HL-60 (cell line): ENCODE data around the gene CANX.

ENCODE experiments used
- DNase-seq, 2 experiments: peaks; one replicate each; pipeline ENCODE4 v3.0.0-alpha.2; 2010 to 2020; ENCODE audit warnings: low read depth in 1 of 2, low spot score in 1 of 2
- H3K27ac ChIP-seq: fragments of 250-450 bp; sonication (Bioruptor Pico); replicated peaks from 2 replicates; pipeline ENCODE4 v1.5.1; 2020; ENCODE audit warnings: mild to moderate bottlenecking, moderate library complexity
- H3K27me3 ChIP-seq: fragments of 250-450 bp; sonication (Bioruptor Pico); 2 replicates; pipeline ENCODE4 v1.5.1; 2021; ENCODE audit warnings: mild to moderate bottlenecking, moderate library complexity; ENCODE audit not compliant: insufficient read depth, poor library complexity, severe bottlenecking
- H3K4me3 ChIP-seq: replicated peaks from 2 replicates; pipeline ENCODE4 v1.5.1; 2011; ENCODE audit warnings: mild to moderate bottlenecking, control low read depth, low read length; ENCODE audit not compliant: insufficient read depth
- GABPA ChIP-seq: IDR thresholded peaks from 2 replicates; pipeline ENCODE4 v1.6.1; 2012; ENCODE audit warnings: low read depth
- POLR2AphosphoS5 ChIP-seq: IDR thresholded peaks from 2 replicates; pipeline ENCODE4 v1.6.1; 2012; ENCODE audit warnings: low read depth
- SPI1 ChIP-seq: IDR thresholded peaks from 2 replicates; pipeline ENCODE4 v1.6.1; 2012; ENCODE audit warnings: low read depth, mild to moderate bottlenecking, borderline replicate concordance
- TF ChIP-seq, protein P1 (sequence below): IDR thresholded peaks from one replicate; pipeline ENCODE4 v1.5.1; 2011; ENCODE audit warnings: low read length, control low read depth, inconsistent platforms; ENCODE audit not compliant: insufficient read depth
- TF ChIP-seq, protein P2 (sequence below): IDR thresholded peaks from 2 replicates; pipeline ENCODE4 v1.6.1; 2012; ENCODE audit warnings: low read depth; ENCODE audit not compliant: insufficient replicate concordance

Gene CANX

DNA sequence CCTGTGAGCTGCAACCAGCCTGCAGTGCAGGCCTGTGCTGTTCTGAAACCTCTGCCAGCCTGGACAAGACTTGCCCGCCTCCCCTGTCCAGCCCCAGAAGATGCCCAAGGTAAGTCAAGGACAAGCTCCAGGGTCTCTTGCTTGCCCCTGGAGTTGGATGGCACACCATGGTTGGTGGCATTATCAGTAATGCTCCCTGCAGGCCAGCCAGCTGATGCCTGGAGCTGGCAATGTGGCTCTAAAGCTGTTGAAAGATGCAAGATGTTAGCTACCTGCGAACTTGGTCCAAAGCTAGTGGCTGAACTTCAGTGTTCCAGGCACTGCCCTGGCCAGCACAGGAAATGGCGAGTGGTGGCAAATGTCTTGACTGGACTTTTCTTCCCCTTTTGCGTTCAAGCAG lies 81.1 kb downstream of the CANX start:
- TF ChIP-seq, protein P1, sequence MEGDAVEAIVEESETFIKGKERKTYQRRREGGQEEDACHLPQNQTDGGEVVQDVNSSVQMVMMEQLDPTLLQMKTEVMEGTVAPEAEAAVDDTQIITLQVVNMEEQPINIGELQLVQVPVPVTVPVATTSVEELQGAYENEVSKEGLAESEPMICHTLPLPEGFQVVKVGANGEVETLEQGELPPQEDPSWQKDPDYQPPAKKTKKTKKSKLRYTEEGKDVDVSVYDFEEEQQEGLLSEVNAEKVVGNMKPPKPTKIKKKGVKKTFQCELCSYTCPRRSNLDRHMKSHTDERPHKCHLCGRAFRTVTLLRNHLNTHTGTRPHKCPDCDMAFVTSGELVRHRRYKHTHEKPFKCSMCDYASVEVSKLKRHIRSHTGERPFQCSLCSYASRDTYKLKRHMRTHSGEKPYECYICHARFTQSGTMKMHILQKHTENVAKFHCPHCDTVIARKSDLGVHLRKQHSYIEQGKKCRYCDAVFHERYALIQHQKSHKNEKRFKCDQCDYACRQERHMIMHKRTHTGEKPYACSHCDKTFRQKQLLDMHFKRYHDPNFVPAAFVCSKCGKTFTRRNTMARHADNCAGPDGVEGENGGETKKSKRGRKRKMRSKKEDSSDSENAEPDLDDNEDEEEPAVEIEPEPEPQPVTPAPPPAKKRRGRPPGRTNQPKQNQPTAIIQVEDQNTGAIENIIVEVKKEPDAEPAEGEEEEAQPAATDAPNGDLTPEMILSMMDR, result no peak
- TF ChIP-seq, protein P2, sequence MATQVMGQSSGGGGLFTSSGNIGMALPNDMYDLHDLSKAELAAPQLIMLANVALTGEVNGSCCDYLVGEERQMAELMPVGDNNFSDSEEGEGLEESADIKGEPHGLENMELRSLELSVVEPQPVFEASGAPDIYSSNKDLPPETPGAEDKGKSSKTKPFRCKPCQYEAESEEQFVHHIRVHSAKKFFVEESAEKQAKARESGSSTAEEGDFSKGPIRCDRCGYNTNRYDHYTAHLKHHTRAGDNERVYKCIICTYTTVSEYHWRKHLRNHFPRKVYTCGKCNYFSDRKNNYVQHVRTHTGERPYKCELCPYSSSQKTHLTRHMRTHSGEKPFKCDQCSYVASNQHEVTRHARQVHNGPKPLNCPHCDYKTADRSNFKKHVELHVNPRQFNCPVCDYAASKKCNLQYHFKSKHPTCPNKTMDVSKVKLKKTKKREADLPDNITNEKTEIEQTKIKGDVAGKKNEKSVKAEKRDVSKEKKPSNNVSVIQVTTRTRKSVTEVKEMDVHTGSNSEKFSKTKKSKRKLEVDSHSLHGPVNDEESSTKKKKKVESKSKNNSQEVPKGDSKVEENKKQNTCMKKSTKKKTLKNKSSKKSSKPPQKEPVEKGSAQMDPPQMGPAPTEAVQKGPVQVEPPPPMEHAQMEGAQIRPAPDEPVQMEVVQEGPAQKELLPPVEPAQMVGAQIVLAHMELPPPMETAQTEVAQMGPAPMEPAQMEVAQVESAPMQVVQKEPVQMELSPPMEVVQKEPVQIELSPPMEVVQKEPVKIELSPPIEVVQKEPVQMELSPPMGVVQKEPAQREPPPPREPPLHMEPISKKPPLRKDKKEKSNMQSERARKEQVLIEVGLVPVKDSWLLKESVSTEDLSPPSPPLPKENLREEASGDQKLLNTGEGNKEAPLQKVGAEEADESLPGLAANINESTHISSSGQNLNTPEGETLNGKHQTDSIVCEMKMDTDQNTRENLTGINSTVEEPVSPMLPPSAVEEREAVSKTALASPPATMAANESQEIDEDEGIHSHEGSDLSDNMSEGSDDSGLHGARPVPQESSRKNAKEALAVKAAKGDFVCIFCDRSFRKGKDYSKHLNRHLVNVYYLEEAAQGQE, result no peak
- TF ChIP-seq GABPA, result no peak
- no peak for TF ChIP-seq SPI1
- no peak for TF ChIP-seq POLR2AphosphoS5
- Histone ChIP-seq H3K4me3 (no peak overlapping the region), H3K27ac (peak overlapping the region; percentile 47), H3K27me3 (no peaks in the 10 kb centered on the region)
- no peak for DNase-seq

DNA sequence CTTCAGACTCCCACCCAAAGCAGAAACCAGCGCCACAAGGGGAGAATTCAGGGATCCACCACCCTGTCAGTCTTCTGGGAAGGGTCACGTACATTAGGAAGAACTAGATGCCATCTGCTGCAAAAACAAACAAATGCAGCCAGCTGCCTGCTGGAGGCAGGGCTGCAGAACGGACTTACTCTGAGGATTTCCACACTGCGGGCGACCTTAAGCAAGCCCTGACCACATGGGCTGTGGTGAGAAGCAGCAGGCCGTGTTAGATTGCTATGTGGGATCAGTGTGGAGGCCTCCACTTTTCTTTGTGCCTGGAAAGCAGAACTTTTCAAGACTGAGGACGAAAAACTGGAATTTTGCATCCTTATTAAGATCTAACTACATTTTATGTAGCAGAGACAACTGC lies 81.6 kb downstream of the CANX start:
- peak; percentile 82 to 97 for DNase-seq
- H3K27ac ChIP-seq, result peak overlapping the region; percentile 47

More for the DNA sequence above, 81.6 kb downstream of the CANX start:
- TF ChIP-seq, protein P2, result no peak
- peak; percentile 98 for TF ChIP-seq POLR2AphosphoS5
- TF ChIP-seq SPI1, result no peak
- no peak for TF ChIP-seq GABPA
- H3K4me3 ChIP-seq, result no peak overlapping the region
- no peaks in the 10 kb centered on the region for H3K27me3 ChIP-seq
